Measurements from ENCODE around the gene VMAC. TPM values are rescaled to one million over a fixed set of nuclear protein-coding genes. Genes with fewer than 3 reads are reported as not detected.

The VMAC gene
- total and polyA plus RNA-seq, 2 of the 8 experiments (the other 6 are each of a cell fraction or from before 2014, with no cell fraction given): 1.3 to 2.2 TPM

- TF ChIP-seq CHD7 (IDR thresholded peaks at IDR 0.05; ENCODE audit: insufficient replicate concordance, low read length) (no peak), POLR2A (IDR thresholded peaks at IDR 0.05; ENCODE audit: control extremely low read depth in 1 of 2, low read depth in 2 of 2, low read length in 2 of 2) (no peak), MAFK (IDR thresholded peaks at IDR 0.05; ENCODE audit: low read depth, low read length) (no peak)
These were observed 54.8 kb downstream of the VMAC start (continued) for GRCh38 chr19:5959260-5960004.
